ENCODE measurements around the gene NT5DC2.
A peak's percentile ranks its signal among the peaks of the same experiment; 100 is the strongest.

DNA sequence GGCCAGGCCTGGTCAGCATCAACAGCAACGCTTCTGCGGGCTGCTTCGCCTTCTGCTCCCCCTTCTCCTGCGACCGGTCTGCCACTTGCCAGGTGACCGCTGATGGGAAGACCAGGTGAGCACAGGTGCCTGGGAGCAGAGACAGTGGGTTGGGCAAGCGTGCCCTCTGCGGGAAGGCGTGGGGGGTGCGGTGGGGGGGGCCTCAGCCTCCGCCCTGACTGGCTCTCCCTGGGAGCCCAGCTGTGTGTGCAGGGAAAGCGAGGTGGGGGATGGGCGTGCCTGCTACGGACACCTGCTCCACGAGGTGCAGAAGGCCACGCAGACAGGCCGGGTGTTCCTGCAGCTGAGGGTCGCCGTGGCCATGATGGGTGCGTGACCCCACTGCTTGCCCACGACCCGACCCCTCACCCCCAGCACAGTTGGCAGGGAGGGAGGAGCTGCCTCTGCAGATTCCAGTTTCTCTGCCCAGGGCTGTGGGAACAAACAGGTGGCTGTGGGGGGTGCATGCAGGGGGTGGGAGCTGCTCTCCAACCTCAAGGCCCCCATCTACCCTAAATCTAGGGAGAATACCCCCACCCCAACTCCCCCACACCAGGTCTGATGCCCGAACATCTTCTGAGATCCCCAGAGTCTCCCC, 29.8 kb downstream of the NT5DC2 start:
- TF ChIP-seq, protein P1, sequence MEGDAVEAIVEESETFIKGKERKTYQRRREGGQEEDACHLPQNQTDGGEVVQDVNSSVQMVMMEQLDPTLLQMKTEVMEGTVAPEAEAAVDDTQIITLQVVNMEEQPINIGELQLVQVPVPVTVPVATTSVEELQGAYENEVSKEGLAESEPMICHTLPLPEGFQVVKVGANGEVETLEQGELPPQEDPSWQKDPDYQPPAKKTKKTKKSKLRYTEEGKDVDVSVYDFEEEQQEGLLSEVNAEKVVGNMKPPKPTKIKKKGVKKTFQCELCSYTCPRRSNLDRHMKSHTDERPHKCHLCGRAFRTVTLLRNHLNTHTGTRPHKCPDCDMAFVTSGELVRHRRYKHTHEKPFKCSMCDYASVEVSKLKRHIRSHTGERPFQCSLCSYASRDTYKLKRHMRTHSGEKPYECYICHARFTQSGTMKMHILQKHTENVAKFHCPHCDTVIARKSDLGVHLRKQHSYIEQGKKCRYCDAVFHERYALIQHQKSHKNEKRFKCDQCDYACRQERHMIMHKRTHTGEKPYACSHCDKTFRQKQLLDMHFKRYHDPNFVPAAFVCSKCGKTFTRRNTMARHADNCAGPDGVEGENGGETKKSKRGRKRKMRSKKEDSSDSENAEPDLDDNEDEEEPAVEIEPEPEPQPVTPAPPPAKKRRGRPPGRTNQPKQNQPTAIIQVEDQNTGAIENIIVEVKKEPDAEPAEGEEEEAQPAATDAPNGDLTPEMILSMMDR (IDR thresholded peaks at IDR 0.05; ENCODE audit: control extremely low read depth in 1 of 3, insufficient read depth in 1 of 3, low read depth in 1 of 3, low read length in 3 of 3), result peak in 1 of 3 experiments; percentile 4; a peak in 1 of 4 replicates
- TF ChIP-seq ATF2 (IDR thresholded peaks at IDR 0.05; ENCODE audit: low read length) (no peak), POLR2A (IDR thresholded peaks at IDR 0.05; ENCODE audit: control extremely low read depth in 1 of 2, low read depth in 2 of 2, low read length in 2 of 2) (no peak), POLR2AphosphoS5 (IDR thresholded peaks at IDR 0.05; ENCODE audit: low read depth, low read length) (no peak), JUND (IDR thresholded peaks at IDR 0.05; ENCODE audit: low read length) (no peak), EZH2 (IDR thresholded peaks at IDR 0.05; ENCODE audit: low read depth, low read length, severe bottlenecking) (no peak), TEAD4 (IDR thresholded peaks at IDR 0.05; ENCODE audit: low read depth, low read length) (no peak)
